Activated naive CD8-positive, alpha-beta T cell (primary cell): ENCODE data around the gene KLF8.

Experiments
- H3K27ac Mint-ChIP-seq: one replicate; pipeline ENCODE4 v1.8.0; 2021; ENCODE audit warnings: mixed read lengths
- H3K27me3 Mint-ChIP-seq: one replicate; pipeline ENCODE4 v1.8.0; 2021; ENCODE audit warnings: mixed read lengths
- H3K36me3 Mint-ChIP-seq: one replicate; pipeline ENCODE4 v1.8.0; 2021; ENCODE audit warnings: mixed read lengths
- H3K4me1 Mint-ChIP-seq: one replicate; pipeline ENCODE4 v1.8.0; 2021; ENCODE audit warnings: low read depth, mixed read lengths
- H3K4me3 Mint-ChIP-seq: one replicate; pipeline ENCODE4 v1.8.0; 2021; ENCODE audit warnings: mild to moderate bottlenecking, mixed read lengths
- H3K9me3 Mint-ChIP-seq: one replicate; pipeline ENCODE4 v1.8.0; 2021; ENCODE audit warnings: low read depth, mixed read lengths

The KLF8 gene

DNA sequence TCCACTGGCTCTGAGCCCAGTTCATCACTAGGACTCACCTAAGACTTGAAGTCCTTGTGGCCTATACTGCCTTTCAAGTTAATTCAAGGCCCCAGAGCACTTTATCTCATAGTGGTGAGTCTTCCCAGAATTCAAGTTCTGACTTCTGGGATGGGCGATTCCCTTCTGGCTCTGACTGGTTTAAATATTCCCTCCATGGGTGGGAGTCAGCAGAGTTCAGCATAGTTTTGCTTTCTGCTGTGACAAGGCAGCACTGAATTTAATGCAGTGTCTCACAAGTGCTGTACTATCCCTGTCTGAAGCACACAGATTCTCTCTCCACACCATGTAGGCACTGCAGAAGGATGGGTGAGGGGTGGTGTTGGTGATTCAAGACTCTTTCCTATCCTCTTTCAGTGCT is 46.5 kb downstream of the KLF8 start:
- Mint-ChIP-seq H3K9me3 (no peaks in the 10 kb centered on the region), H3K27ac (no peak overlapping the region), H3K4me3 (no peak overlapping the region), H3K4me1 (peaks cover 12% of the 10 kb centered on the region), H3K27me3 (no peaks in the 10 kb centered on the region), H3K36me3 (no peaks in the 10 kb centered on the region)

DNA sequence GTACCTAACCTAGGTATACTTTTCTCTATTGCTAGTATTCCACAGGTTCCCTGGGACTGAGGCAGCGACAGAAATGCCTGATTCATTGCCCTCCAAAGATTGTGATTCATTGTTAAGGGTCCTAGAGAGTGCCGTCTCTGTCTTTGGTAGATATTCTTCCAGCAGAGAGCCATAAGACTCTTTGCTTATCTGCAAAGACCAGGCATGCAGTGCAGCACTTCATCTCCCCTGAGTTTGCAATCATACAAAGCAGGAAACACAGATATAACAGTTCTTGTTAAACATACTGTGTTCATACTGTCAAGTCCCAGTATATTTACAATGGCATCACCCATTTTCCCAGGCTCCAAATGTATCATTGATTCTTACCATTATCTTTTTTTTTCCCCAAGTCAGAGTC is 47.7 kb downstream of the KLF8 start:
- H3K36me3 Mint-ChIP-seq, result no peaks in the 10 kb centered on the region
- no peaks in the 10 kb centered on the region for H3K27me3 Mint-ChIP-seq
- H3K4me3 Mint-ChIP-seq, result no peak overlapping the region
- H3K4me1 Mint-ChIP-seq, result peaks cover 12% of the 10 kb centered on the region
- H3K9me3 Mint-ChIP-seq, result no peaks in the 10 kb centered on the region
- no peak overlapping the region for H3K27ac Mint-ChIP-seq

DNA sequence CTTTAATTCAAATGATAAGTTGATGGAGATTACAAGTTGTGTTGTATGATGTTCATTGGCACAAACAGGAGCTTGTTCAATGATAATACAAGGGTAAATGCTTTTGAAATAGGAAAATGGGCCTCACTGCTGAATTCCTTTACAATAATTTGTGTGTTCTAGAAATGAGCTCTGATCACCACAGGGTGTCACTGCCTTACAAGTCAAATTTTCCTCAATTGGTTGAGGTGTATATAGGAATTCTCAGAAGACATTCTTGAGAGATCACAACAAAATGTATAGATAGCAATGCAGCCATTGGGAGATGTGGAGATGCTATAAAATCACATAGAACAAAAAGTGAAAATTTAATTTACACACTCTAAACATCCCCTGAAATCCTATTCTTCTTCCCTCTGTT is 49.6 kb downstream of the KLF8 start:
- no peaks in the 10 kb centered on the region for H3K36me3 Mint-ChIP-seq
- H3K4me1 Mint-ChIP-seq, result peaks cover 12% of the 10 kb centered on the region
- no peaks in the 10 kb centered on the region for H3K27me3 Mint-ChIP-seq
- no peak overlapping the region for H3K27ac Mint-ChIP-seq
- H3K9me3 Mint-ChIP-seq, result no peaks in the 10 kb centered on the region
- no peak overlapping the region for H3K4me3 Mint-ChIP-seq

GRCh38 chrX:56284269-56284668 is 52.1 kb downstream of the KLF8 start:
- no peaks in the 10 kb centered on the region for H3K27me3 Mint-ChIP-seq
- H3K27ac Mint-ChIP-seq, result no peak overlapping the region
- H3K4me1 Mint-ChIP-seq, result peaks cover 12% of the 10 kb centered on the region
- H3K4me3 Mint-ChIP-seq, result no peak overlapping the region
- peaks cover 2% of the 10 kb centered on the region for H3K36me3 Mint-ChIP-seq
- H3K9me3 Mint-ChIP-seq, result no peaks in the 10 kb centered on the region

DNA sequence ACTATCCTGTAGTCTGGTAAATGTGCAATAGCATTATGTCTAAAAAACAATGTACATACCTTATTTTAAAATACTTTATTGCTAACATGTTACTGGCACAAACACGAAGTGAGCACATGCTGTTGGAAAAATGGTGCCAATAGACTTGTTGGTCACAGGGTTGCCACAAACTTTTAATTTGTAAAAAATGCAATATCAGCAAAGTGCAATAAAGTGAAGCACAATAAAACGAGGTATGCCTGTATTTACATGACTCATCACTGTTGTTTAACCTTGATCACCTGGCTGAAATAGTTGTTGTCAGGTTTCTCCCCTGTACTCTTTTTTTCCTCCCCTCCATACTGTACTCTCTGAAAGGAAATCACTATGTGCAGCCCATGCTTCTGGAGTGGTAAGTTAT is 56.5 kb downstream of the KLF8 start:
- Mint-ChIP-seq H3K4me3 (no peak overlapping the region), H3K27me3 (no peaks in the 10 kb centered on the region), H3K4me1 (no peaks in the 10 kb centered on the region), H3K36me3 (peaks cover 4% of the 10 kb centered on the region), H3K9me3 (no peaks in the 10 kb centered on the region), H3K27ac (no peak overlapping the region)

DNA sequence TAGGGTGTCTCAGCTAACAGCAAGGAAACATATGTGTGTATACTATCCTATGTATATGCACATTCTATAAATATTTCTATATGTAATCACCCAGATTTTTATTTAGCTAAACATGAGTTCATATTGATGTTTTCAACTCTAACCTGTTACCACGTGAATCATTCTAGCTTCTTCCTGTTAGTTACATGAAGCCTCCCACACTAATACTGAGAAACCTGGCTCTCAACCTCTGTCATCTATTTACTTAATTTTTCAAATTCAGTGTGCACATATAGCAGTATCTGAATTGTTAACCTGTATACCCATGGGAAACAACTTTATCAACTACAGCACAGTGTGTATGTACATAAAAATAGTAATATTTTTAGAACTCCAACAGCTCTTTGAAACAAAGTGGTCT is 57.3 kb downstream of the KLF8 start:
- H3K36me3 Mint-ChIP-seq, result peaks cover 4% of the 10 kb centered on the region
- H3K9me3 Mint-ChIP-seq, result no peaks in the 10 kb centered on the region
- H3K27ac Mint-ChIP-seq, result no peak overlapping the region

DNA sequence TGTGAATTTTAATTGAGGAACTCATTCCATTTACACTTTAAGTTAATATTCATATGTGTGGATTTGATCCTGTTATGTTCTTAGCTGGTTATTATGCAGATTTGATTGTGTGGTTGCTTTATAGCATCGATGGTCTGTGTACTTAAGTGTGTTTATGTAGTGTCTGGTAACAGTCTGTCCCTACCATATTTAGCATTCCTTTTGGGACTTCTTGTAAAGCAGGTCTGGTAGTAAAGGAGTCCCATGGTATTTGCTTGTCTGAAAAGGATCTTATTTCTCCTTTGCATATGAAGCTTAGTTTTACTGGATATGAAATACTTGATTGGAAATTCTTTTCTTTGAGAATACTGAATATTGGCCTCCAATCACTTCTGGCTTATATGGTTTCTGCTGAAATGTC is 76.6 kb downstream of the KLF8 start:
- no peaks in the 10 kb centered on the region for H3K27me3 Mint-ChIP-seq
- H3K4me3 Mint-ChIP-seq, result no peak overlapping the region
- H3K27ac Mint-ChIP-seq, result no peak overlapping the region
- H3K36me3 Mint-ChIP-seq, result peaks cover 5% of the 10 kb centered on the region
- peaks cover 11% of the 10 kb centered on the region for H3K9me3 Mint-ChIP-seq
- peaks cover 2% of the 10 kb centered on the region for H3K4me1 Mint-ChIP-seq

More for the DNA sequence above, 57.3 kb downstream of the KLF8 start:
- H3K4me3 Mint-ChIP-seq, result no peak overlapping the region
- no peaks in the 10 kb centered on the region for H3K4me1 Mint-ChIP-seq
- no peaks in the 10 kb centered on the region for H3K27me3 Mint-ChIP-seq

GRCh38 chrX:56309881-56310280 is 77.7 kb downstream of the KLF8 start:
- Mint-ChIP-seq H3K27ac (no peak overlapping the region), H3K4me3 (no peak overlapping the region), H3K36me3 (peaks cover 5% of the 10 kb centered on the region), H3K4me1 (peaks cover 9% of the 10 kb centered on the region), H3K27me3 (no peaks in the 10 kb centered on the region), H3K9me3 (peaks cover 11% of the 10 kb centered on the region)

- Mint-ChIP-seq H3K27ac (no peak overlapping the region), H3K27me3 (no peaks in the 10 kb centered on the region), H3K4me3 (no peak overlapping the region), H3K9me3 (peaks cover 11% of the 10 kb centered on the region), H3K4me1 (peaks cover 9% of the 10 kb centered on the region), H3K36me3 (peaks cover 5% of the 10 kb centered on the region)
Measured at GRCh38 chrX:56310581-56310980, 78.4 kb downstream of the KLF8 start.

- Mint-ChIP-seq H3K27ac (no peak overlapping the region), H3K27me3 (no peaks in the 10 kb centered on the region), H3K9me3 (peaks cover 11% of the 10 kb centered on the region), H3K4me3 (no peak overlapping the region), H3K4me1 (peaks cover 9% of the 10 kb centered on the region), H3K36me3 (peaks cover 2% of the 10 kb centered on the region)
Measured at GRCh38 chrX:56313308-56313707, 81.2 kb downstream of the KLF8 start.

DNA sequence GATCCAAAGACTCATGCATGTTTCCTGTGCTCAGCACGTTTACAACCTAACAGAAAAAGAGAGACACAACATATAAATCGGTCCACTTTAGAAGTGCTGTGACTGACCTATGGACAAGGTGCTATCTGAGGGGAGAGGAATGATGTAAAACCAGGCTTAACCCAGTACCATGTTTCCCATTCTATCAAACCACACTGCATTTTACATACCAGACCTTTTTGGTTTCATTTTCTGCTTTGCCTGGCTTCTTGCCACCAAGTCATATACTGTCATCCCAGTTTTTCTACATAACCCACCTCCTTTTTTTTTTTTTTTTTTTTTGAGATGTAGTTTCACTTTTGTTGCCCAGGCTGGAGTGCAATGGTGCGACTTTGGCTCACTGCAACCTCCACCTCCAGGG is 82.2 kb downstream of the KLF8 start:
- Mint-ChIP-seq H3K9me3 (peaks cover 1% of the 10 kb centered on the region), H3K36me3 (peaks cover 2% of the 10 kb centered on the region), H3K4me1 (peaks cover 9% of the 10 kb centered on the region), H3K27ac (peak overlapping the region; percentile 22), H3K27me3 (no peaks in the 10 kb centered on the region), H3K4me3 (peak overlapping the region; percentile 77)

DNA sequence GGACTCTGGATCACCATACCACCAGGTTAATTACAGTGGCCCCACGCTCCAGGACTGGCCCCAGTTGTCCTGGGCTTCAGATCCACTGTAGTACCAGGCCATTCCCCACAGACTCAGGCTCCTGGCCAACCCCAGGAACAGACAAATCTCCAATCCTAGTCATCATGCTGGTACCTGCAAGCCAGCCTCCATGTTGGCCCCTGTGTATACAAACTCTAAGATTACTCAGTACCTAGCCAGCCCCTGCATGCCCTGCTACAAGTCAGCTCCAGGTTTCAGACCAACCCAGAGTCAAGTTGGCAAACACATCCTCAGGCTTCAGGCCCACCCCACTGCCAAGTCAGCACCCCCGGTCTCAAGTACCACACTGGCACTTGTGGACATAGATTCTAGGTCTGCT is 85.9 kb downstream of the KLF8 start:
- no peaks in the 10 kb centered on the region for H3K27me3 Mint-ChIP-seq
- no peak overlapping the region for H3K4me3 Mint-ChIP-seq
- no peak overlapping the region for H3K27ac Mint-ChIP-seq
- H3K9me3 Mint-ChIP-seq, result no peaks in the 10 kb centered on the region
- no peaks in the 10 kb centered on the region for H3K36me3 Mint-ChIP-seq
- H3K4me1 Mint-ChIP-seq, result peaks cover 9% of the 10 kb centered on the region

GRCh38 chrX:56319165-56319564 is 87.0 kb downstream of the KLF8 start:
- no peak overlapping the region for H3K4me3 Mint-ChIP-seq
- H3K9me3 Mint-ChIP-seq, result no peaks in the 10 kb centered on the region
- peaks cover 2% of the 10 kb centered on the region for H3K4me1 Mint-ChIP-seq
- H3K27ac Mint-ChIP-seq, result no peak overlapping the region
- H3K27me3 Mint-ChIP-seq, result no peaks in the 10 kb centered on the region
- no peaks in the 10 kb centered on the region for H3K36me3 Mint-ChIP-seq
